GM12892 (cell line): ENCODE results near the gene ABCG4.
"Not testable (repeated sequence)": the region's sequence is repeated elsewhere in the genome, so short reads cannot be mapped to it uniquely, and the experiment has no call there.

ENCODE experiments used
- DNase-seq: peaks from one replicate; pipeline ENCODE4 v3.0.0; 2011; ENCODE audit not compliant: insufficient read length
- FAIRE-seq: peaks from 2 replicates; lab custom pipeline; 2011; peaks lifted over from hg19 to GRCh38; lab: Jason Lieb, UNC
- POLR2A ChIP-seq: IDR thresholded peaks from 2 replicates; pipeline ENCODE4 v1.6.1; 2011; ENCODE audit warnings: low read depth, low read length, control low read depth
- POLR2AphosphoS5 ChIP-seq: IDR thresholded peaks from 2 replicates; pipeline ENCODE4 v1.6.1; 2011; ENCODE audit warnings: low read depth, low read length, control low read depth
- TAF1 ChIP-seq: IDR thresholded peaks from 2 replicates; pipeline ENCODE4 v1.6.1; 2011; ENCODE audit warnings: low read depth, mild to moderate bottlenecking, control low read depth, low read length, borderline replicate concordance

The ABCG4 gene

GRCh38 chr11:119189393-119189792 lies 40.5 kb downstream of the ABCG4 start:
- TF ChIP-seq POLR2A (no peak), TAF1 (no peak), POLR2AphosphoS5 (no peak)
- no peak for DNase-seq
- FAIRE-seq = no peak

GRCh38 chr11:119190531-119190930 lies 41.7 kb downstream of the ABCG4 start:
- no peak for TF ChIP-seq POLR2A
- no peak for TF ChIP-seq TAF1
- no peak for TF ChIP-seq POLR2AphosphoS5
- DNase-seq (no peak), FAIRE-seq (no peak)

- FAIRE-seq, DNase-seq: not testable (repeated sequence)
Observed at GRCh38 chr11:119191265-119191664, 42.4 kb downstream of the ABCG4 start.

- no peak for FAIRE-seq
- DNase-seq = no peak
- TF ChIP-seq POLR2AphosphoS5 (no peak), TAF1 (no peak), POLR2A (no peak)
Observed at GRCh38 chr11:119192111-119192510, 43.3 kb downstream of the ABCG4 start.

GRCh38 chr11:119193001-119193400 lies 44.1 kb downstream of the ABCG4 start:
- DNase-seq (no peak), FAIRE-seq (no peak)
- TF ChIP-seq POLR2A = no peak
- TF ChIP-seq TAF1 = no peak
- TF ChIP-seq POLR2AphosphoS5 = no peak

- DNase-seq = no peak
- FAIRE-seq = no peak
- no peak for TF ChIP-seq TAF1
- no peak for TF ChIP-seq POLR2A
- TF ChIP-seq POLR2AphosphoS5 = no peak
Observed at GRCh38 chr11:119193626-119194025, 44.8 kb downstream of the ABCG4 start.

GRCh38 chr11:119194811-119195440 lies 46.1 kb downstream of the ABCG4 start:
- FAIRE-seq (no peak), DNase-seq (no peak)
- TF ChIP-seq TAF1 (no peak), POLR2A (no peak), POLR2AphosphoS5 (no peak)

- no peak for DNase-seq
- FAIRE-seq = no peak
- no peak for TF ChIP-seq TAF1
- no peak for TF ChIP-seq POLR2A
- TF ChIP-seq POLR2AphosphoS5 = no peak
Observed at GRCh38 chr11:119195680-119196079, 46.8 kb downstream of the ABCG4 start.

GRCh38 chr11:119196833-119197483 lies 48.1 kb downstream of the ABCG4 start:
- peak; percentile 63 for DNase-seq
- FAIRE-seq = peak; percentile 94
- no peak for TF ChIP-seq POLR2AphosphoS5
- no peak for TF ChIP-seq POLR2A
- TF ChIP-seq TAF1 = no peak

GRCh38 chr11:119198925-119199324 lies 50.1 kb downstream of the ABCG4 start:
- FAIRE-seq = no peak
- TF ChIP-seq TAF1 (no peak), POLR2AphosphoS5 (no peak), POLR2A (no peak)
- no peak for DNase-seq

- FAIRE-seq, DNase-seq: not testable (repeated sequence)
Observed at GRCh38 chr11:119201236-119201635, 52.4 kb downstream of the ABCG4 start.

GRCh38 chr11:119202554-119202953 lies 53.7 kb downstream of the ABCG4 start:
- FAIRE-seq (no peak), DNase-seq (no peak)
- TF ChIP-seq POLR2A (no peak), TAF1 (no peak), POLR2AphosphoS5 (no peak)

- FAIRE-seq = no peak
Observed at GRCh38 chr11:119204066-119204465, 55.2 kb downstream of the ABCG4 start.

GRCh38 chr11:119205080-119205479 lies 56.2 kb downstream of the ABCG4 start:
- no peak for TF ChIP-seq POLR2AphosphoS5
- TF ChIP-seq POLR2A = no peak
- TF ChIP-seq TAF1 = no peak
- FAIRE-seq (peak; percentile 63), DNase-seq (no peak)

More at GRCh38 chr11:119204066-119204465, 55.2 kb downstream of the ABCG4 start:
- DNase-seq = no peak
- TF ChIP-seq TAF1 (no peak), POLR2AphosphoS5 (no peak), POLR2A (no peak)
